HPDE6-E6E7 (cell line): ENCODE measurements around the gene CYP27B1.

Experiments used
- DNase-seq: peaks from one replicate; pipeline ENCODE4 v3.0.0; 2011; ENCODE audit warnings: missing footprints; ENCODE audit errors: extremely low spot score

Gene CYP27B1, protein sequence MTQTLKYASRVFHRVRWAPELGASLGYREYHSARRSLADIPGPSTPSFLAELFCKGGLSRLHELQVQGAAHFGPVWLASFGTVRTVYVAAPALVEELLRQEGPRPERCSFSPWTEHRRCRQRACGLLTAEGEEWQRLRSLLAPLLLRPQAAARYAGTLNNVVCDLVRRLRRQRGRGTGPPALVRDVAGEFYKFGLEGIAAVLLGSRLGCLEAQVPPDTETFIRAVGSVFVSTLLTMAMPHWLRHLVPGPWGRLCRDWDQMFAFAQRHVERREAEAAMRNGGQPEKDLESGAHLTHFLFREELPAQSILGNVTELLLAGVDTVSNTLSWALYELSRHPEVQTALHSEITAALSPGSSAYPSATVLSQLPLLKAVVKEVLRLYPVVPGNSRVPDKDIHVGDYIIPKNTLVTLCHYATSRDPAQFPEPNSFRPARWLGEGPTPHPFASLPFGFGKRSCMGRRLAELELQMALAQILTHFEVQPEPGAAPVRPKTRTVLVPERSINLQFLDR

DNA sequence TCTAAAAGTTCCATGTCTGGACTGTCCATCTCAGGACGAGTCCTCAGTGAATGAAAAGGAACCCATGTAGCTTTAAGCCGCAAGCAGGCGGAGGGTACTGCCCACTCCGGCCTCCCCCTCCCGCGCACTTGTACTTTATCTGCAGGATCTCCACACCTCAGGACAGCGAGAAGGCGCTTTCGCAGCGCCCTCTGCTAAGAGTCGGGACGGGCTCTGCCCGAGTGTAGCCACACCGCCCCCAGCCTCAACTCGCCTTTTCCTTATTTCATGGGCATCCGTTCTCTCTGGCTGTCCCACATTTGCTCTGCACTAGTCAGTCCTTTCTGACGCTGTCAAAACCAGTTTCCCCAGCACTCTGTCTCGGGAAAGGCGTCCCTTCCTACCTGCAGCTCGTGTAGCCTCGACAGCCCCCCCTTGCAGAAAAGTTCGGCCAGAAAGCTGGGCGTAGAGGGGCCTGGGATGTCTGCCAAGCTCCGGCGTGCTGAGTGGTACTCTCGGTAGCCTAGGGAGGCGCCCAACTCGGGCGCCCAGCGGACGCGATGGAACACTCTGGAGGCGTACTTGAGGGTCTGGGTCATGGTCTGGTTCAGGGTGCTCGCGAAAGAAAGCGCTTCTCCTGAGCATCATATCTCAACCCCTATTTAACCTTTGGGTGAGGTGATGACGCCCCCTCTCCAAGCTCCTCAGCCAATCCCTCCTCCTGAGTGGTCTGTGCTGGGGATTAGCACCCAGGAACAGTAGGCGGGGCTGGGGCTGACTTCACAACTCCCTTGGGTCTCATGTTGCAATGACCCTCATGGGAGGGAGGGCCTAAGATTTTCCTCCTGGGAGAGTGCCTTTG, at the start of gene CYP27B1:
TSS of gene CYP27B1 (minus strand) at position 615 of the 841 bp plus-strand sequence. CDS start at position 578, 37 bp downstream.
- DNase-seq: no peak

DNA sequence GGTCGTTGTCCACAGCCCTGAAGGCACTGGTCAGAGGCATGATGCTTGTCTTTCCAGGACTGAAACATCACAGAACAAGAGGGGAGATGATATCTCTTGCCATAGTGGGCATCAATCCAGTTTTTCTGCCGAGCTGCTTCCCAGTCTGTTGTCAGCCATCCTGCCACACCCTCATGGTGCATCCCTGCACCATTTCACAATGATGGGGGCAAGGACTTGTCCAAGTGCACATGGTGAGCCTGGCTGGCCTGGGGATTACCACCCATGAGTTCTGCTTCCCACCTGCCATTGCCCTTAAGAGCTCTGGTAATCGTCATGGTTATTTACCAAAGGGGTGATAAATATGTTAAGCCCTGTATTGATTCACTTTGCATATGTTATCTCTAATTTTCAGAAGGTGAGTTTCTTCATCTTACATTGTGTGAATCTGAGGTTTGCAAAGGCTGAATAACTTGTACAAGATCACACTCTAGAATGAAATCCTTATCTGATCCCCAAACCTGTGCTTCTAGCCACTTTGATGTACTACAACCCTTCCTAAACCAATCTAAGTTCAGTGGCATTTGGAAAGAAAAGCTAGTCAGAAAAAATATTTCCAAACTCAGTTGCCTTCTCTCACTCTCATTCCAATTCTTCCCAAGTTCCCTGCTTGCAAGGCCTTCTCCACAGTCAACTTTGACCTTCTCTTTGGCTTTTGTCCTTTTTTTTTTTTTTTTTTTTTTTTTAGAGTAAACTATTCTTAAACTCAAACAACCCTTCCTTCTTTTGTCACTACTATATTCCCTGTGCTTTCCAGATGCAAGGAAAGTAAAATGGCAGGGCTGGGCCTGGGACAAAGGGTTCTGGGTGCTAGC, 49.4 kb upstream of the CYP27B1 start:
- DNase-seq: no peak

DNA sequence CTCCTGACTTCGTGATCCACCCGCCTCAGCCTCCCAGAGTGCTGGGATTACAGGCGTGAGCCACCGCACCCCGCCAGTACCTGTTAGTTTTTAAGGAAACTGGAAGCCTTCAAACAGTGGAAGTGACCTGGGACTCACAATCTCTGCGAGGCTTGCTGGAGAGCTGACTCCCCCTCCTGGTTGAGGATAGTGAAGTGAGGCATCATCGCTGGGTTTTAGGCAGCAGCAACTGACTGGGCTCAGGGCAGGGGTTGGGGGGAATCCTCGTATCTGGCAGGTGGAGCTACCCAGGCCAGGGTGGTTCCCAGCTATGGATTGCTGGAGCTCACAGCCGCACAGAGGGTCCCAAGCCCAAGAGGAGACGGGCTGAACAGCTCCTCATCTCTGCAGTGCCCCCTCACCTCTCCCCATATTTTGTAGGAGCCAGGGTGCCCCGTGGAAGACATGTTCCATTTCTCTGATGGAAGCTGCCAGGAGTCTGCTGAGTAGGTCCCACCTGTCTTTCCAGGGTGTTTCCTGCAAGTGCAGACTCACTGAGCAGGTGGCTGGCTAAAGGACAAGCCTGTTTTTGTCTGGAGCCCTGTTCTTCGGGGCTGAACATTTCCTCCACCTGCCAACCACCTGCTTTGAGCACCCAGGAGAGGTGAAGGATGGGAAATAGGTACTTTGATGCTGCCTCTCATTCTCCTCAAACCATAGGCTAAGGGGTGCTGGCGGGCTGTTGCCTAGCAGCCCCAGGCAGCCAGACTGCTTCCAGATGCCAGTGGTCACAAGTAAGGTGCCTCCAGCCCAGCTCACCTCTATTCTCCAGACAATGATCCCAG, 48.5 kb upstream of the CYP27B1 start:
- DNase-seq: no peak

DNA sequence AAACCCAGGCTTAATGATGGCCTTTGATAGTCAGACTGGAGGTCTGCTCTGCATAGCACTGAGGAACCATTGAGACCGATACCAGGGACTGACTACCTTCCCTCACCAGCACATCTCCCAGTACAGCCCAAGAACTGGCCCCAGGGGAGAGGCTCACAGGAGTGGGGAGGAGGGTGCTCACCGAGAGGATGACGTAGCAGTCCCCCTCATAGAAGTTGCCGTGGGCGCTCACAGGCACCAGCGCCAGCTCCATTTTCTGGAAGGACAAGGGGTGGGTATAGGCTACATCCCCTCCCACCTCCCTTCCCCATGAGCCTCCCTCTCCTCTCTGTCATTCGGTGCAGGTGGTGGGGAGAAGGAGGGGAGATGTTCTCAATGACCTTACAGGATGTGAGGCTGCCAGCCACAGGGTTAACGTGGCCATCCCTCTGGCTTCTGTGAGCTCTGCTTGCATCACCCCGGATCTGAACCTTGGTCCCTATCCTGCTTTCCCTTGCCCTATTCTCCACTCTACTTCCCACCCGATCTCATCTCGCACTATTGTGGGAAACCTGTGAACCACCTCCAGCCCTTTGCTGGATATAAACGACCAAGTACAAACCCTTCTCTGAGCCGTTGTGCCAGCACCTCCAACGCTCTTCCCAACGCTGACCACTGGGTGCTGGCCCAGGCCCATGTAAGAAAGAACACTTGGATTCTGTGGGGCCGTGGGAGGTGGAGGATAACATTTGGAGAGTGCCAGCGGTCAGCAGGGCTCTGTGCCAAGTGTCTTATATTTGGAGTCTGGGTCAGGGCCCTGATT, 47.3 kb upstream of the CYP27B1 start:
- no peak for DNase-seq

DNA sequence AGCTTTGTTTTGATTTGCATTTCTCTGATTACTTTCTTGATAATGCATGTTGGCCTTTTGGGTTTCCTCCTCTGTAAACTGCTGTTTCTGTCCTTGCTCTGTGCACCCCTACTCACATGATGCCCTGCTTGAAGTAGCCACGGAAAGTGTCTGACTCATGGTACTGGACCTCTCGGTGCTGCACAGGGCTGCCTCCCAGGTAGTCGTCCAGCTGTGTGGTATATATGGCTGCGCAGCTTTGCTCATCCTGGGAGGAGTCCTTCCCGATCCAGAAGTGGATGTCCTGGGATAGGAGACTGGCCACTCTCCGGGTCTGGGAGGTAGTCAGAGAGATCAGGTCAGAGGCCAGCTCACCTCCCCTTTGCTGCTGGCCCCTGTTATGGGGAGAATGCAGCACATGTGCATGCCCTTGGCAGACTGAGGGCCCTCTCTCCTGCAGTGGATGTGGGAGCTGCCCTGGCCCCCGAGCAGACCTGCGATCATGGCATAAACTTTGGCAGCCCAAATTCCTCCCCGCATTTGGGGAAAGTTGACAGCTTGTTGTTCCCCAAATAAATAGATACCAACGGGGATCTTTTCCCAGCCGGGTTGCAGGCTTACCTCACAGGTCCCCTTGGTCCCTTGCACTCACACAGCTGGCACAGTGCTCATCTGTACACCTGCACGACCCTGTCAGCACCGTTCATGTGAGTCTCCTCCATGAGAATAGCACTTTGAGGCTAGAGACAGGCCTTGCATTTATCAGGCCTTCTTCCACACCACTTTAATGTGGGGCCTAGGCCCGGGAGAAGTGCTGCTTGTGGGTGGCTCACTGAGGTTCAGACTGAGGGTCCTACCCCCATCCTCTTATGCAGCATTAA, 46.5 kb upstream of the CYP27B1 start:
- no peak for DNase-seq

DNA sequence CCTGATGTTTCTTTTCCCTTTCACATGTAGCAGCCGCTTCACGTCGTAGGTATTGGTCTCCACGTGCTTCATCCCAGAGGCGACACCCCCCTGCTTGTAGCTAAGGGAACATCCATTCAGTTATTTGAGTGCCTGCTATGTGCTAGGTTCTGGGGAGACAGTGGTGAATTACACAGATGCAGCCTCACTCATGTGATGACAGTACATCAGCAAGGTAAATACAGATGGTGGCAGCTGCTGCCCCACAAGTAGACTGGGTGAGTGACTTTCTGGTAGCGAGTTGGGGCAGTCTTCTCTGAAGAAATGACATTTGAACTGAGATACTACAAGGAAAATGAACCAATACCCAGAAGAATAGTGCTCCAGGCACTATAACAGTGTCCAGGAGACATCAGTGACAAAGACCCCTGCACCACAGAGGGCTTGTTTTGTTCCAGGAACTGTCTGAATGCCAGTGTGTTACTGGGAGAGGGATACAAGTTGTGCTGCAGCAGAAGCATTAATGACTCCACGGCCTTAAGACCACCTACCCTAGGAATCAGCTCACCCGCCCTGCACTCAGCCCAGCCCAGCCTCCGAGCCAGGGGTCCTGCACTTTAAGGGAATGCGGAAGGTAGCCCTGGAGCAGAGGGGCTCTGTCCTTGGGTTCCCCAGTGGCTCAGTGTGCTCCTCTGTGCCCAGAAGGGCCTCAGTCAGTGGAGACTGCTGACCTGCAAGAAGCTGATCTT, 44.3 kb upstream of the CYP27B1 start:
- no peak for DNase-seq

DNA sequence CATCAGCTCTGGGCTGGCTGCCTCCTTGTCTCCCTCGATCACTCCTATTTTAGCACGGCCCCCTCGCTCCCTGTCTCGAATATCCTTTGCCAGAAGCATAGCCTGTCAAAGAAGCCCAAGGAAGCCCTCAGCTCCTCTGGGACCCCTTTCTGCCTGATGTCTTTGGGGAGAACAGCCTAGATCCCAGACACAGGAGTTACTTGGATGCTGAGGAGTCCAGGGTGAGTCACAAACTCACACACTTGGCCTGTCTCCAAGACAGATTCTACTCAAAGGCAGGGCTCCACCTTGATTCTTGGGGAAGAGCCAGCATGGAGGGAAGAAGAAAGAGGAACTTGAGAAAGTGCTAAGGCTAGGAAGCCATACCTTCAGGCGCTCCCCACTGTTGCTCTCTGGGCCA, 43.6 kb upstream of the CYP27B1 start:
- DNase-seq: peak; percentile 65

DNA sequence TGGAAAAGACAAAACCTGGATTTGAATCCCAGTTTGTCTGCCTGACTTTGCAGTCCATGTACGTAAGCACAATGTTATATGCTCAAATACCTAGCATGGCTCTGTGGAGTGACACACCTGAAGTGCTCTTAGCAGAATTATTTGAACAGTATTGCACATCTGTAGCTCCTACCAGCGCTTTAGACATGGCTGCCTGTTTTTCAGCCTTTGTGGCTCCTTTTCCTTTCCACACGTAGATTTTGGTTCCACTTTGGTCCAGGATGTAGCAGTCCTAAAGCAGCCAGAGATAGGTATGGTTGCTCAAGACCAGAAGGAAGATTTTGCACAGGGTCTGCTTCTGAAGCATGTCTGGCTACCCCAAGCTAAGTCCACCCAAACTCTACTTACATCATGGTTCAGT, 42.5 kb upstream of the CYP27B1 start:
- no peak for DNase-seq

DNA sequence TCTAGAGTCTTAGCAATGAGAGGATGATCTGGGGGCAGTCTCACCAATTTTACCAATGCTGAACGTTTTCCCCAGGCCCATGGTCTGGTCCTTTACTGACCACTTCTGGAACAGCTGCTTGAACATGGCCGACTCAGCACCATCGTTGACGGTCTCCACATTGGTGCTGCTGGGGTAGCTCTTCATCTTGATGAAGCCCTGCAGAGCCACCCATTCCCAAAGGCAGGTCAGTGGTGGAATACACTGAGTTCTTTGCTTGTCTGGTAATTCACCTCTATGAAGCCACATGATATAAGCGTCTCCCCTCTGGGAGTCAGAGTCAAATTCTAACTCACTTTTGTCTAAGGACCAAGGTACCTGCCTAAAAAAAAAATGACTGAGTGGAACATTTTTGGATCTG, 41.5 kb upstream of the CYP27B1 start:
- no peak for DNase-seq

DNA sequence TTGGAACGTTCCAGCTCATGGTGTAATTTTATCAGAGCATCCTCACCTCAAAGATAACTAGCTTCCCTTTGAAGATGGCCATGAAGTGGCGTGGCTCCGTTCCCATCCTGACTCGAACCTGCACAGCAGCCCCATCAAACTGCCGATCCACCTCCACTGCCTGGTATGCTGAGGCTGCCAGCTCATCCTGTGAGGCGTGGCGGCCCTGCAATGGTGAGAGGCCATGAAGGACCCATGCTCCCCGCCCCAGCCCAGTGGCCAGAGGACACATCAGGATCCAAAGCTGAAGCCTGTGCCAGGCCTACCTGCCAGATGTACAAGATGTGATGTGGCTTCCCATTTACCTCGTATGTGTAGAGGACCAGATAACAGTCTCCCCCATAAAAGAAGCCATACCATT, 40.4 kb upstream of the CYP27B1 start:
- no peak for DNase-seq

DNA sequence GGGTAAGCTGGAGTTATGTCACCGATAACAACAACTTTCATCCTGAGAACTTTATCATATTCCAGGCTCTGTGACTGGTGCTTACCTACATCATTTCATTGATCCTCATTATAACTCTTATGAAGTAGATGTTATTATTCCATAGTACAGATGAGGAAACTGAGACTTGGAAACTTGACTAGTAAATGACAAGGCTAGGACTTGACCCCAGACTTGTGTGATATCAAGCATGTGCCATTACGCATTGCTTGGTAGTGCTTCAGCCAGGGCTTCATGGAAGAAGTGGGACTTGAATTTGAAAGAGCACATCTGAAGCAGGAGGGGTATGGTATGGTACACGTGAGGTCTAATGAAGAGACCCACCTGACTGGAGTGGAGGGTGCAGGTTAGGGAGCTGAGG, 39.8 kb upstream of the CYP27B1 start:
- DNase-seq: no peak

DNA sequence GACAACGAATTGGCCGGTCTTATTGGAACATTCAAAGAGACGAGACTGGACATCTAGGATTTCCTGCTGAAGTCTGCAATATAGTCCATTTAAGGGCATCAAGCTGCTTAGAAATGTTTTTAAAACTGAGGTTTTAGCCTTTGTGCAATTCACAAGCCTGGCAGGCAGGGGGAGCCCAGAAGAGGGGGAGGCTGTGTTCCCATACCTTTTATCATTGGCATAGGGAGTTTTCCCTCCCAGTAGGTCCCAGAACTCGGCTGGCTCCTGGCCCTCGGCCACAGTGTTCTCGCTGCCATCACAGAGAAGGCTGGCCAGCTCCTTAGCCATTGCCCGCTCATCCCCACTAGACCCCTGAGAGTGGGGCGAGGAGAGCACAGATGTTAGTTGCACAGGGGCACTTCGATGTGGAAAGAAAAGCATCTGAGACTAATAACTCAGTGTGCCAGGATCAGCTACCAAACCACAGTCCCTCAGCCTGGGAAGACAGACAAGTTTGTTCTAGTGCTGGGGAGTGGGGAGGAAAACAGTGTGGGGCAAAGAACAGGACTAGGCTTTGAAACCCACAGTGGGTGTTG, 36.5 kb upstream of the CYP27B1 start:
- DNase-seq: peak; percentile 55

DNA sequence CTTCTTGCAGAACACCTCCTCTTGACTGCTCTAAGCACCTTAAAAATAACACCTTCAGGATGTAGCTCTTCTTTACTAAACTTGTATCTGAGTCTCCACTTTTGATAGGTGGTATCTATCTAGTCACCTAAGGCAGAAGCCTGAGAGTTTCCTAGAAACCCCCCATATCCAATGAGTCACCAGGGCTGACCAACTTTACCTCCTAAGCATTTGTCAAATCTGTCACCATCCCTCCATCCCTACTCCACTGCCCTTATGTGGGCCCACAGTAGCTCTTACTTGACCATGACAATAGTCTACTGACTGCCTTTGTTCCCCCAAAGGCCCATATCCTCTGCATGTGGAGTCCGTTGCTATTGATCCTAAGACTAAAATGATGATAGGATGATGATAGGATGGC, 35.7 kb upstream of the CYP27B1 start:
- DNase-seq: no peak

DNA sequence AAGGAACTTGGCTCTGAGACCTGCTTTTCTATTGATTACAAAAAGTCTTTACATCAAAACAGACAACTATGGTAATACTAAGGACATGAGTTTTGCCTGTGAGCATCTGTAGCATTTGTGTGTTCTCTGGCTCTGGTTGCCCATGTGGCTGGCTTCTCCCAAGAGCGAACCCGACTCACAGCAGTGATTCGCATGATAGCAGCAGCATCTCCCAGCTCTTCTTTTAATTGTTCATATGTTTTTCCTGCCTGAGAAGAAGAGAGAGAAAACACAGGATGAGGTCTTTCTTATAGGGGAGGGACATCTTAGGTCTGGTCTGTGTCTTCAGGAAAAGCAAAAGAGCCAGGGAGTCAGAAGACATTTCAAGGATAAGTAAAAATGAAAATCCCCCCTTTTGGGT, 34.1 kb upstream of the CYP27B1 start:
- DNase-seq: no peak

DNA sequence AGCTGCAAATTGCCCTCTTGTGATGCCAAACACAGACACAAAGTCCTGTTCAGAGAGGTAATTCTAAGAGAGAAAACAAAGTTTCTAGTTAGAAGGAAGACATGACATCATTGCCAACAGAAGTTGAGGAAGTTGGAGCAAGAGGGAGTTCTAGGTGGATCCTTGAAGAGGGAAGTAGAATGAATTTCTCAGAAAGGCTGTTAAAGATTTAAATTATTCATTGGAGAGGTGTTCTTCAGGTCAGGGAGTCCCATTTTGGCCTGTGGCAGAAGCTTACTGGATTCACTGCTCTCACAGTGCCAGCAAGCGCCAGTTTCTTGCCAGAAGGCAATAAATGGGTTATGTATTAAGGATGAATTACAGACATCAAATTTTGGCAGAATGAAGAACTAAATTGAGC, 31.1 kb upstream of the CYP27B1 start:
- DNase-seq: no peak

DNA sequence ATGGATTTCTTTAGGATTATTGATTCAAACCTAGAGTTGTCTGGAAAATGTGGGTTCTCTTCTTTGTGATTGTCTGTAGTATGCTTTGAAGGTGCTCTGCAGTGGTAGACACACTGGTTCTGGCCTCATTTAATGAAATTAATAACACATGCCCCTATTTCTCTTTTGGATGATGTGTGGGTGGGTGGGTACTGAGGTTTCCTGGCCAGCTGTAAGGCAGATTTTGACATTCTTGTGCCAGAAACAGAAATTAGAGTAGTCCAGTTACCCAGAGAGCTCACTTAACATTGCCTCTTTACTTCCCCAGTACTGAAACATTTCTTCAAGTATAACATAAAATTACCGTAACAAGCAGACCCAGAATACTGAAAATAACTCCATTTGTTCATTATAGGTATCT, 30.1 kb upstream of the CYP27B1 start:
- no peak for DNase-seq

DNA sequence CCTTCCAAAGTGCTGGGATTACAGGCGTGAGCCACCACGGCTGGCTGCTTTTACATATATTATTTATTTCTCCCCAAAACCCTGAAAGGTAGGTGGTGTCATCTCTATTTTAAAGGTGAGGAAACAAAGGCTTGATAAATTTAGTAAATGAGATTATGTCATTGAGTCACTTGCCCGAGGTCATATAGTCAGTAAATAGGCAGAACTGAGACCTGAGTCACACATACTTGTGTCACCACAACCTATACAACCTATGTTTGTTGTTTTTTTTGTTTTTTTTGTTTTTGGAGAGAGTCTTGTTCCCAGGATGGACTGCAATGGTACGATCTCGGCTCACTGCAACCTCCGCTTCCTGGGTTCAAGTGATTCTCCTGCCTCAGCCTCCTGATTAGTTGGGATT, 28.5 kb upstream of the CYP27B1 start:
- DNase-seq: peak; percentile 64

DNA sequence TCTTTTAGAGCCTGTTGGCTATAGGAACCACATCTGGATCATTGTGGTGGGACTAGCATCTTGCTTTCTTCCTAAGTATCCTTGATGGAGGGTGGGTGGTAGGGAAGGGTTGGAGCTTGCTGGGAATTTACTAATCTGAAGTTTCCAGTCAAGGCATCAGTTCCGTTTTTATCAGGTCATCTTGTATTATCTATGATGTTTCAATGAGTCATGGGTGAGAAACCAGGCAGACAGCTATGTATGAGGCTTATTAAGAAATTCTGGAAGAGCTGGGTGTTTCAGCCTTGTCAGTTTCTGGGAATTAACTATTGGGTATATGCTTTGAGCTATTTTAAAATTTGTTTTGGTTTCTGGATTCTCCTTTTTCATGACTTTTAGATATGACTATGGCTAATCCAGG, 27.0 kb upstream of the CYP27B1 start:
- peak; percentile 60 for DNase-seq
